Hematopoietic multipotent progenitor cell treated with erythropoietin and hydrocortisone succinate and interleukin-3 and kit ligand, for 4 days (in vitro differentiated cells): ENCODE data around the gene COMMD1.

Experiments
- DNase-seq: peaks from one replicate; pipeline ENCODE4 v3.0.0-alpha.2; 2015

Gene COMMD1

GRCh38 chr2:62184512-62185230 is 279.2 kb downstream of the COMMD1 start:
- no peak for DNase-seq
